HEK293 (cell line): ENCODE data around the gene PCSK2.

Experiments used
- REST ChIP-seq: fragments of 450-650 bp; formaldehyde crosslinking; IDR thresholded peaks from 2 replicates; pipeline ENCODE4 v1.5.1; 2016; ENCODE audit warnings: missing biosample characterization, missing genetic modification characterization
- ZBTB26 ChIP-seq: fragments of 450-650 bp; formaldehyde crosslinking; optimal IDR thresholded peaks from 2 replicates; pipeline ENCODE3; 2016; ENCODE audit warnings: missing biosample characterization, mild to moderate bottlenecking, missing genetic modification characterization
- ZNF311 ChIP-seq: fragments of 450-650 bp; formaldehyde crosslinking; IDR thresholded peaks from 2 replicates; pipeline ENCODE4 v1.5.1; 2017; ENCODE audit warnings: missing biosample characterization, missing genetic modification characterization, borderline replicate concordance

- TF ChIP-seq ZBTB26 (tag by site-specific recombination) (no peak), REST (tag by site-specific recombination) (no peak), ZNF311 (tag by site-specific recombination) (no peak)
Observed at GRCh38 chr20:17504066-17504897, 277.4 kb downstream of the PCSK2 start.
